ENCODE data around the gene PCTP. TPM values are rescaled to one million over a fixed set of nuclear protein-coding genes. Genes with fewer than 3 reads are reported as not detected.

PCTP gene
- 10.3 and 18.8 TPM in 2 replicates for total RNA-seq

DNA sequence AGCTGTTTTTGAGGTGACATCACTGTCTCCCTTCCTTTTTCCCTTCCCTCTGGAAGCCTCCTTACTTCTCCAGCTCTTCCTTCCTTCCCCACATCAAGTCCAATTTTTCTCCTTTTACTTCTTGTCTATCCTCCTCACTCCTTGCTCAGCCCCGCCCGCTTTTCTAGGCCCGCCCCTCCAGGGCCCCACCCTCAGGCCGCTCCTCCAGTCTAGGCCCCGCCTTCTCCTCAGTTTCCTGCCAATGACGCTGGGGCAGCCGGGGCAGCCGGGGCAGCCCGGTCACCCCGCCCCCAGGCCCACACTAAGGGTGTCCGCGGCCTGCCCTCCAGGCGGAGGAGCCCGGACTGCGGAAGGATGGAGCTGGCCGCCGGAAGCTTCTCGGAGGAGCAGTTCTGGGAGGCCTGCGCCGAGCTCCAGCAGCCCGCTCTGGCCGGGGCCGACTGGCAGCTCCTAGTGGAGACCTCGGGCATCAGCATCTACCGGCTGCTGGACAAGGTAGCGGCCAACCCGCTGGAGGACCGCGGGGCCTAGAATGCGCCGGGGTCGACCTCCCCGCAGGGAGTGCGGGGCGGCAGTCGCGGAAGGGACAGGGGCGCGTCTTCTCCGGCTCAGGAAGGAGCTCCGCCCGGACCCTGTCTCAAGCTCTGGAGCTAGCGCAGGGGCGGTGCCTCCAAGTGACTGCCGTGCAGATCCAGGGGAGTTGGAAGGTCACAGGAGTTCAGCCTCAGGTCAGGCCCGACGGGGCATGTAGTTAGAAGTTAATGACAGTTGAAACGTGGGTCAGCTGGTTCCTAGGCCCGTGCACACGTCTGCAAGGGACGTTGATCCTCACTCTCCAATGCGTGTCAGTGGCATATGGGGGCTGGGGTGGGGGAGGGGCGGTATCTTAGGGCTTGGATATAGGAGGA is at the start of gene PCTP:
Gene PCTP, plus strand, starts transcription at position 302 of the 908 bp plus-strand sequence. Its CDS starts 53 bp downstream, at position 355.

DNA sequence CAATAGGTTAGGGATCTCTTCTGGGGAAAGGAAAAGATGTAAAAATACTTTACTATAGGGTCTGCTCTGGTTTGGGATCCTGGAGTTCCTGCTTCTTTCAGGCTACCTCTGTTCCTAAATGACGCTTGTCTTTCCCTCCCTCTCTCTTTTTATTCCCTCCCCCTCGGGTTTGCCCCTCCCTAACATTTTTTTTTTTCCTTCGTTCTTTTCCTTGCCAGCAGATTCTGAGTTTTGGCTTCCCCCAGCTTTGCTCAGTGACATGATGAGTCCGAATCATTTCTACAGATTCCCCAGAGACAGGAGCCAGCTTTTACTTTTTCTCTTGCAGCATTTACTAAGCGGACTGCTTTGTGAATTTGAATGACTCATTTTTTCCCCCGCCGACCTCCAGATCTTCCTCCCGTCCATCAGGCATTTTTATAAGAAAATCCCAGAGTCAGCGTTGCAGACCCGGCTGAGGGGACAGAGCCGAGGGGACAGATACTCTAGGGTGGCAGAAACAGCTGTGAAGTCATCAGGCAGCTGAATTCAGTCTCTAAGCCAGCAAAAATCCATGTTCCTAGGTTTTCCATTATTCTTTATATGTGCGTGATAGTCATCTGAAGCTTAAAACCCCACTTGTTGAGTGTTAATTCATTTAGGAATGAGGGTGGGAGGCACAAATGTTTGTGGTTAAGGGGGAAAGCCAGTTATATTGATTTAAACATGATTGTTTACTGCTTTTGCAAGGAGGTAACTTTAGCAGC is 27.9 kb upstream of the PCTP start, which contains the start of gene TMEM100:
Gene TMEM100, minus strand, starts transcription at position 123 of the 746 bp plus-strand sequence. CDS start 1,794 bp downstream, outside the sequence.

Other genes starting within 250 kb of the PCTP start
- gene SMIM36, start 239.6 kb upstream of the PCTP start, total RNA-seq = not detected in 2 replicates
- 4.0 and 4.9 TPM in 2 replicates for gene TMEM100, start 28.2 kb upstream of the PCTP start, total RNA-seq

All from cardiac atrium fibroblast (primary cell).